HG03135 (cell line): ENCODE measurements around the gene RAB26.

ENCODE experiments used
- ATAC-seq: cut with Tn5 transposase; IDR thresholded peaks from one replicate; pipeline ENCODE4 v1.9.1; 2021; ENCODE audit warnings: mild to moderate bottlenecking, moderate library complexity; ENCODE audit not compliant: unreplicated experiment

RAB26 gene

GRCh38 chr16:2142942-2143877, 5.2 kb upstream of the RAB26 start:
- ATAC-seq: no peak

- no peak for ATAC-seq
Measured at GRCh38 chr16:2143878-2144485, 4.4 kb upstream of the RAB26 start.

- no peak for ATAC-seq
Measured at GRCh38 chr16:2145843-2146242, 2.6 kb upstream of the RAB26 start.

- no peak for ATAC-seq
Measured at GRCh38 chr16:2147378-2147777, 1.0 kb upstream of the RAB26 start.

GRCh38 chr16:2148714-2149629, 547 bp downstream of the RAB26 start:
- no peak for ATAC-seq

GRCh38 chr16:2149630-2150417, 1.4 kb downstream of the RAB26 start:
- ATAC-seq: no peak

GRCh38 chr16:2150418-2151187, 2.2 kb downstream of the RAB26 start:
- no peak for ATAC-seq

- ATAC-seq: no peak
Measured at GRCh38 chr16:2151188-2152091, 3.0 kb downstream of the RAB26 start.

- no peak for ATAC-seq
Measured at GRCh38 chr16:2152695-2153506, 4.5 kb downstream of the RAB26 start.

GRCh38 chr16:2154533-2155090, 6.2 kb downstream of the RAB26 start:
- ATAC-seq: no peak

- peak; percentile 85 for ATAC-seq
Measured at GRCh38 chr16:2155091-2155950, 6.9 kb downstream of the RAB26 start, which contains the start of gene TRAF7. TRAF7 (plus strand) TSS chr16:2155782; CDS start chr16:2163921, 8,139 bp downstream.

- no peak for ATAC-seq
Measured at GRCh38 chr16:2155977-2156848, 7.8 kb downstream of the RAB26 start.

- ATAC-seq: no peak
Measured at GRCh38 chr16:2156849-2157224, 8.4 kb downstream of the RAB26 start.

- ATAC-seq: no peak
Measured at GRCh38 chr16:2157480-2158261, 9.2 kb downstream of the RAB26 start.

- ATAC-seq: no peak
Measured at GRCh38 chr16:2158262-2158638, 9.8 kb downstream of the RAB26 start.
